Dermis microvascular lymphatic vessel endothelial cell (primary cell): Measurements from ENCODE around the gene STK39. TPM values are rescaled to one million over a fixed set of nuclear protein-coding genes. Genes with fewer than 3 reads are reported as not detected.

Source experiments
- DNase-seq, 2 donors: peaks; one replicate each; pipeline versions ENCODE4 v3.0.0 to v3.0.0-alpha.2; 2010; ENCODE audit warnings: low read depth in 2 of 2
- total RNA-seq: library from RNA; depleted of rRNA; stranded (reverse); fragments of >200 nt; gene quantifications from 2 replicates; pipeline ENCODE4 v1.2.1, GENCODE V29; 2014

Gene STK39
- total RNA-seq, 1 donor from 2014 or later: 2.8 TPM

GRCh38 chr2:168243061-168243460 is 4.3 kb downstream of the STK39 start:
- DNase-seq: no peak

GRCh38 chr2:168241746-168242145 is 5.6 kb downstream of the STK39 start:
- DNase-seq: no peak

GRCh38 chr2:168241208-168241607 is 6.2 kb downstream of the STK39 start:
- DNase-seq: no peak

- no peak for DNase-seq
These were observed 8.1 kb downstream of the STK39 start for GRCh38 chr2:168239281-168239680.

- DNase-seq: peak in 1 of 2 donors; percentile 16
These were observed 9.7 kb downstream of the STK39 start for GRCh38 chr2:168237741-168238140.

GRCh38 chr2:168234407-168235085 is 12.8 kb downstream of the STK39 start:
- no peak for DNase-seq

- DNase-seq: no peak
These were observed 13.5 kb downstream of the STK39 start for GRCh38 chr2:168233726-168234406.

- no peak for DNase-seq
These were observed 14.2 kb downstream of the STK39 start for GRCh38 chr2:168233166-168233565.

GRCh38 chr2:168231609-168232241 is 15.7 kb downstream of the STK39 start:
- no peak for DNase-seq

- DNase-seq: no peak
These were observed 17.0 kb downstream of the STK39 start for GRCh38 chr2:168230389-168230788.

GRCh38 chr2:168224346-168224745 is 23.0 kb downstream of the STK39 start:
- no peak for DNase-seq

- no peak for DNase-seq
These were observed 25.3 kb downstream of the STK39 start for GRCh38 chr2:168222088-168222487.

- peak; percentile 88 to 91 for DNase-seq
These were observed 26.2 kb downstream of the STK39 start for GRCh38 chr2:168220965-168221819.

GRCh38 chr2:168217920-168218319 is 29.5 kb downstream of the STK39 start:
- DNase-seq: no peak

- peak in 1 of 2 donors; percentile 12 for DNase-seq
These were observed 30.9 kb downstream of the STK39 start for GRCh38 chr2:168216351-168217005.

- DNase-seq: no peak
These were observed 31.6 kb downstream of the STK39 start for GRCh38 chr2:168215813-168216212.

GRCh38 chr2:168212866-168213265 is 34.5 kb downstream of the STK39 start:
- DNase-seq: no peak

- no peak for DNase-seq
These were observed 35.2 kb downstream of the STK39 start for GRCh38 chr2:168212167-168212566.

- DNase-seq: no peak
These were observed 35.7 kb downstream of the STK39 start for GRCh38 chr2:168211664-168212163.

- DNase-seq: peak; percentile 38 to 68
These were observed 36.4 kb downstream of the STK39 start for GRCh38 chr2:168210895-168211570.
